ENCODE measurements around the gene GPER1.
A peak's percentile ranks its signal among the peaks of the same experiment; 100 is the strongest.
"Not testable (repeated sequence)": the region's sequence is repeated elsewhere in the genome, so short reads cannot be mapped to it uniquely, and the experiment has no call there.

Gene GPER1

DNA sequence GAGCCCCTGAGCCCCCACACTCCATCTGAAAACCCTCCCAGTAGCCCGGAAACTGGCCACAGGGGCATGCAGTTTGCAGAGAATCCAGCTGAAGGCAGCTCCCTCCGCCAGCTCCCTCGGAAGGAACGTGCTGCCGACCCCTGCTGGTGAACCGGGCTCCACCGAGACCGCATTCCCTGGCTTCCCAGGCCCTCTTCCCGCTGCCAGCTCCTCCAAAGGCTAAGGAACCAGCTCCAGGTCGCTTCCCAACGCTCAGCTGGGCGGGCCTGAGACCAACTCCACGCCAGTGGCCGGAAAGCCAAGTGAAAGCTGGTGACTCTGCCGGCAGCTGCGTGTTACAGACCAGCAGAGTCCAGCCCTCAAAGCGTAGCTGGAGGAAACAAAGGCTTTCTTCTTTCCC is 35.8 kb downstream of the GPER1 start:
- no peak for DNase-seq

DNA sequence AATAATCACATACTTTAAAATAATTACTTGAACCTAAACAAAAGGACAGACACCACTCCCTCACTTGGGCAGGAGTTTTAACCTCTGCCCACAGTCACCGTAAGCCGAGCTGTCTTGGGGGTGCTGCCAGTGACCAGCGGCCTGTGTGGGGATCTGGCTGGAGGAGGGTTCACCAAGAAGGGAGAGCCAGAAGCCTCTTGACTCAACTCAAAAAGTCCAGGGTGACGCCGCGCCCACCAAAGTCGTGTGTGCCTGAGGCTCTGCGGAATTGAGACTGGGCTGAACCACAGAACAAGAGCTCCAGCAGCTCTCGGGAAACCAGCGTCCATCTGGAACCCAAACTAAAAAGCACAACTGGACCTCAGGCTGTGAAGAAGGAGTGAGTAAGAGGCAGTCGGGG is 36.3 kb downstream of the GPER1 start:
- no peak for DNase-seq

- no peak for DNase-seq
Measured at GRCh38 chr7:1124816-1125602, 37.1 kb downstream of the GPER1 start.

DNA sequence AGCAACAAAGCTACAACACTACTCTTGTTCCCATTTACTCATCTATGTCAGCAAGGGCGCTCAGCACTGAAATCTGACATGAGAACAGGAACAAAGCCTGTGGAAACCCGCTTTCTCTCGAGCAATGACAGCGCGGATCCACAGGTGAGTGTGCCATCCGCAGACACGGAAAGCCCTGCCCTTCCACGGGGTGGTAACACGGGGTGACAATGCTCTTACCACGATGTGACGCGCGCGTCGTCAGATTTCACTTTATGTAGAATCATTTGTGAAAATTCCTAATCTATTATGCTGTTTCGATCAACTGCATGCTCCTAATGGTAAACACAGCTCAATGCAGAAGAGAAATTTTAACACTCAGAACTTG is 37.7 kb downstream of the GPER1 start:
- no peak for DNase-seq

DNA sequence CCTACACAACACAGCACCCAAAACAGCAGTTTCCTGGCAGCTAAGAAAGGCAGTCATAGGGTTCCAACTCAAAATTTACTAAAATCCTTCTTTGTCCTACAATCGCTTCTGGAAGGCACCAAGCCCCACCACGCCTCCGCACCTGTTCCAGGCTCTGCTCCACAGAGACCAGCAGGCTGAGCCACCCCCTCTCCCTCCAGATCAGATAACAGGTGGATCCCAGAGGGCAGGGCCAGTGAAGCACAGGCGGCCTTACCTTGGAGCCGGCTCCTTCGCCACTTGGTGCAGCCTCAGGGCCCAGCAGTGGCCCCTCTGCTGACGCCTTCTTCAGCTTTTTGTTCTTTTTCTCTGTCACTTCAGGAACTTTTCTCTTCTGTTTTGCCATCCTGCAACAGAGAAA is 39.1 kb downstream of the GPER1 start:
- no peak for DNase-seq

DNA sequence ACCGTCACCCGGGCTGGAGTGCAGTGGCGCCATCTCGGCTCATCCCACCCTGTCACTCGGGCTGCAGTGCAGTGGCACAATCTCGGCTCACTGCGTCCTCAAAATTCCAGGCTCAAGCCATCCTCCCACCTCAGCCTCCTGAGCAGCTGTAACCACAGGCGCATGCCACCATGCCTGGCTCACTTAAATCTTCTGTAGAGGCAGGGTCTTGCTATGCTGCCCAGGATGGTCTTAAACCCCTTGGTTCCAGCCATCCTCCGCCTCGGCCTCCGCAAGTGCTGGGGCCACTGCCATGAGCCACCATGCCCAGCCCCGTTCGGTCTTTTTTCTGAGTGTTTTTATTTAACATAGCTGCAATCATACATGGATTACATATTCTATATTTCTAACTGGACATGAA is 41.5 kb downstream of the GPER1 start:
- DNase-seq: no peak

- DNase-seq: no peak
Measured at GRCh38 chr7:1130021-1130990, 42.4 kb downstream of the GPER1 start.

DNA sequence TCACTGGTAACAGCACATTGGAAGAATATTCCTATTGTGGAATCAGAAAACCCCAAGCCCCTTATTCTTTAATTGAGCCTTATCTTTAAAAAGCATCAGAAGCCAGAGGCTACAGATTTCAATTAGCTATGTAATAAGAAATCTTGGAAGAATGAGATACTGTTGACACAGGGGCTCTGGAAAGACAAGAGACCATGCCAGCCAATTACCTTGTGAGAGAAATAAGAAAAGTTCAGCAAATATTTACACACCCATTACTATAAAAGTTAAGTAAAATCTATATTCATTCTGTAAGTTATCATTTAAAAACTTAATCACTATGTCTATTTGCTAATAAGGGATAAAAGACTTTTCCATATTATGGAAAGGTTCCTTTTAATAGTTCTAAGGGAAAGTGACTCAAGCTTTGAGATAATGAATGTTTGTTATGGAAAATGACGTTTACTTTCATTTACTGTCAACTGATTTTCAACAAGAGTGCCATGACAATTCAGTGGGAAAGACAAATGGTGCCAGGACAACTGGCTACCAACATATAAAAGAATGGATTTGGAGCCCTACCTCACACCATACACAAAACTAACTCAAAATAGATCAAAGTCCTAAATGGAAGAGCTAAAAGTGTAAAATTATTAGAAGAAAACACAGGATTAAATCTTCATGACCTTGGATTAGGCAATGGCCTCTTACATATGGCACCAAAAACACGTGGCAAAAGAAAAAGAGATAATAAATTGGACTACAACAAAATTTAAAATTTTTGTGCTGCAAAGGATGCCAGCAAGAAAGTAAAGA is 43.8 kb downstream of the GPER1 start:
- no peak for DNase-seq

DNA sequence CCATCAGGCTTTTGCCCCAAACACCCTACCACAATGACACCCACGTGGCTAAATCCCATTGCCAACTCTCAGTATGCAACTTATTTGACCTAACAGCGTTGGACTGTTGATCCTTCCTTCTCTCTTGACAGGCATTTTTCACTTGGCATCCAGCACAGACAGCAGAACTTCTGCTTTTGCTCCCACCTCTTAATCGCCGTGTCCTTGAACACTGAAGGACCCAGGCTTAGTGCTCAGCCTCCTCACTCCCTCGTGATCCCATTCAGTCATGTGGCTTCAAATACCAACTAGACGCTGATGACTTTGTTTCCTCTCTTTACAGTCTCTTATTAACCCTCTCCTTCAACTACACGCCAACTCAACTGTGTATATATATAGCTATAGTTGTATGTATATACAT is 47.0 kb downstream of the GPER1 start:
- DNase-seq: no peak

DNA sequence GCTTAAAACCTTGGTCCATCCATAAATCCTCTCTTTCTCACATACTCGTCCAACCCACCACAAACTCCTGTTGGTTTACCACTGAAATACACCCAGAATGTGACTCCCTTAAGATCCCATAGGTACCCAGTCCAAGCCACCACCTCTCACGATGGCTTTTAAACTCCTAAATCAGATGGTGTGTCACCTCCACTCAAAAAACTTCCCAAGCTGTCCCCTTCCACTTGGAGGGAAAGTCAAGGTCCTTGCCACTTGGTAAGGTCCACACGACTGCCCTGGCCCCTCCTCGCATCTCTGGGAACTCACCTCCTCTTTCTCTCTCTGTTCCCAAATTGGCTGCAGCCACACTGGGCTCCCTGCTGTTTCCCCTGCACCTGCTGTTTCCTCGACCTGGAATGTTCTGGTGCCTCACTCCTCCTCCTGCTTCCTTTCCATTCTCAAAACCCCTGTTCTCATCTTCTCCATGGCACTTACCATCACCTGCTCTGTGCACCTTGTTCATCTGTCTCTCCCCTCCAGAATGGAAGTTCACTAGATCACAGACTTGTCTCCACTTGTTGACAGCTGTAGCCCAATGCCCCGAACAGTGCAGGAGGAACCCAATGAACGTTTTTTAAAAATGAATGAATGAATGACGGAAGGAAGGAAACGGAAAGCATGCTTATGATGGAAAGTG is 49.1 kb downstream of the GPER1 start:
- peak in 1 of 2 experiments; percentile 9 for DNase-seq

GRCh38 chr7:1137517-1138167 is 49.7 kb downstream of the GPER1 start:
- peak in 1 of 2 experiments; percentile 21 for DNase-seq

- peak in 1 of 2 experiments; percentile 14 for DNase-seq
Measured at GRCh38 chr7:1140476-1141104, 52.7 kb downstream of the GPER1 start.

DNA sequence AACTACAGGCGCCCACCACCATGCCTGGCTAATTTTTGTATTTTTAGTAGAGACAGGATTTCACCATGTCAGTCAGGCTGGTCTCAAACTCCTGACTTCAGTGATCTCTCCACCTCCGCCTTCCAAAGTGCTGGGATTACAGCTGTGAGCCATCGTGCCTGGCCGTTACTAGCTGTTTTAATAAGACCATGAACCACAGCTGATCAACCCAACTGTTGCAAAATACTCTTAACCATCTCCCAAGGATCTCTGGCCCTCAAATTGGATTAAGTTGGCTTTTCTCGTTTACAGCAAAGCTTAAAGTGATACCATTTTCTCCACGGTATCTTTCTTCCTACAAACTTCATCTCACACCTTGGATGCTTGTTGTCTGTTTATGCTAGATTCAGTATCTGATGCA is 53.7 kb downstream of the GPER1 start:
- DNase-seq: no peak

GRCh38 chr7:1142051-1142635 is 54.2 kb downstream of the GPER1 start:
- DNase-seq: no peak

GRCh38 chr7:1143031-1143430 is 55.1 kb downstream of the GPER1 start:
- DNase-seq: not testable (repeated sequence)
